22Rv1 (cell line): ENCODE results near the gene CYREN.

Source experiments
- CTCF ChIP-seq: fragments of 450-650 bp; IDR thresholded peaks from 2 replicates; pipeline ENCODE4 v1.5.1; 2017; ENCODE audit warnings: mild to moderate bottlenecking
- ZFX ChIP-seq: fragments of 450-650 bp; IDR thresholded peaks from 2 replicates; pipeline ENCODE4 v1.6.1; 2017; ENCODE audit warnings: antibody characterized with exemption, borderline replicate concordance

GRCh38 chr7:135174941-135175340, 4.4 kb upstream of the CYREN start:
- no peak for TF ChIP-seq CTCF
- TF ChIP-seq ZFX = no peak
